Skeletal muscle tissue (tissue), 4 donors: ENCODE data around the gene FAM53A. TPM values are rescaled to one million over a fixed set of nuclear protein-coding genes. Genes with fewer than 3 reads are reported as not detected.

ENCODE experiments used
- H3K27ac ChIP-seq: one replicate; pipeline ENCODE4 v1.7.0; 2013; ENCODE audit warnings: mild to moderate bottlenecking, low read depth, low read length, inconsistent platforms
- H3K27me3 ChIP-seq, 3 donors: one replicate each; pipeline ENCODE4 v1.7.0; 2013; ENCODE audit warnings: low read length in 3 of 3; ENCODE audit not compliant: control insufficient read depth in 3 of 3, insufficient read depth in 3 of 3
- H3K36me3 ChIP-seq, 3 donors: one replicate each; pipeline ENCODE4 v1.7.0; 2013; ENCODE audit warnings: low read length in 3 of 3; ENCODE audit not compliant: control insufficient read depth in 3 of 3, insufficient read depth in 3 of 3
- H3K4me1 ChIP-seq, 3 donors: one replicate each; pipeline ENCODE4 v1.7.0; 2013; ENCODE audit warnings: low read length in 3 of 3, mild to moderate bottlenecking in 3 of 3; ENCODE audit not compliant: control insufficient read depth in 3 of 3, insufficient read depth in 3 of 3
- H3K4me3 ChIP-seq, 3 donors: one replicate each; pipeline ENCODE4 v1.7.0; 2013; ENCODE audit warnings: low read length in 3 of 3
- H3K9ac ChIP-seq, 3 donors: one replicate each; pipeline ENCODE4 v1.7.0; 2013; ENCODE audit warnings: low read length in 3 of 3, mild to moderate bottlenecking in 3 of 3, moderate library complexity in 2 of 3, low read depth in 1 of 3
- H3K9me3 ChIP-seq, 3 donors: one replicate each; pipeline ENCODE4 v1.7.0; 2013; ENCODE audit warnings: low read length in 3 of 3; ENCODE audit not compliant: control insufficient read depth in 3 of 3
- total RNA-seq: library from RNA; depleted of rRNA; stranded (reverse); fragments of >200 nt; gene quantifications from one replicate; pipeline ENCODE4 v1.2.3, GENCODE V29; 2014
- donor health status: Osteomylitis.

FAM53A gene
- total RNA-seq, 1 donor from 2014 or later, result 0.52 TPM

- Histone ChIP-seq H3K36me3 (no peaks in the 10 kb centered on the region), H3K4me1 (no peaks in the 10 kb centered on the region), H3K9me3 (no peaks in the 10 kb centered on the region), H3K27ac (no peak overlapping the region), H3K9ac (no peak overlapping the region), H3K27me3 (peaks cover 13 to 43% (median 36%) of the 10 kb centered on the region in 3 donors), H3K4me3 (no peak overlapping the region)
These were observed 82.1 kb downstream of the FAM53A start for GRCh38 chr4:1601852-1602654.

GRCh38 chr4:1601533-1601835 is 82.6 kb downstream of the FAM53A start:
- no peaks in the 10 kb centered on the region for H3K4me1 ChIP-seq

GRCh38 chr4:1600811-1601532 is 83.1 kb downstream of the FAM53A start:
- Histone ChIP-seq H3K9me3 (no peaks in the 10 kb centered on the region), H3K4me3 (no peak overlapping the region), H3K9ac (no peak overlapping the region), H3K27me3 (peaks cover 10 to 43% (median 39%) of the 10 kb centered on the region in 3 donors), H3K36me3 (no peaks in the 10 kb centered on the region), H3K27ac (no peak overlapping the region), H3K4me1 (no peaks in the 10 kb centered on the region)

More at GRCh38 chr4:1601533-1601835, 82.6 kb downstream of the FAM53A start:
- no peak overlapping the region for H3K9ac ChIP-seq
- no peaks in the 10 kb centered on the region for H3K9me3 ChIP-seq
- H3K27me3 ChIP-seq, result peaks cover 10 to 45% (median 38%) of the 10 kb centered on the region in 3 donors
- no peak overlapping the region for H3K4me3 ChIP-seq
- H3K27ac ChIP-seq, result no peak overlapping the region
- H3K36me3 ChIP-seq, result no peaks in the 10 kb centered on the region

GRCh38 chr4:1600211-1600780 is 83.8 kb downstream of the FAM53A start:
- no peaks in the 10 kb centered on the region for H3K4me1 ChIP-seq
- no peak overlapping the region for H3K4me3 ChIP-seq
- no peak overlapping the region for H3K27ac ChIP-seq
- peaks cover 13 to 41% (median 39%) of the 10 kb centered on the region in 3 donors for H3K27me3 ChIP-seq
- H3K36me3 ChIP-seq, result no peaks in the 10 kb centered on the region
- H3K9me3 ChIP-seq, result no peaks in the 10 kb centered on the region
- no peak overlapping the region for H3K9ac ChIP-seq

DNA sequence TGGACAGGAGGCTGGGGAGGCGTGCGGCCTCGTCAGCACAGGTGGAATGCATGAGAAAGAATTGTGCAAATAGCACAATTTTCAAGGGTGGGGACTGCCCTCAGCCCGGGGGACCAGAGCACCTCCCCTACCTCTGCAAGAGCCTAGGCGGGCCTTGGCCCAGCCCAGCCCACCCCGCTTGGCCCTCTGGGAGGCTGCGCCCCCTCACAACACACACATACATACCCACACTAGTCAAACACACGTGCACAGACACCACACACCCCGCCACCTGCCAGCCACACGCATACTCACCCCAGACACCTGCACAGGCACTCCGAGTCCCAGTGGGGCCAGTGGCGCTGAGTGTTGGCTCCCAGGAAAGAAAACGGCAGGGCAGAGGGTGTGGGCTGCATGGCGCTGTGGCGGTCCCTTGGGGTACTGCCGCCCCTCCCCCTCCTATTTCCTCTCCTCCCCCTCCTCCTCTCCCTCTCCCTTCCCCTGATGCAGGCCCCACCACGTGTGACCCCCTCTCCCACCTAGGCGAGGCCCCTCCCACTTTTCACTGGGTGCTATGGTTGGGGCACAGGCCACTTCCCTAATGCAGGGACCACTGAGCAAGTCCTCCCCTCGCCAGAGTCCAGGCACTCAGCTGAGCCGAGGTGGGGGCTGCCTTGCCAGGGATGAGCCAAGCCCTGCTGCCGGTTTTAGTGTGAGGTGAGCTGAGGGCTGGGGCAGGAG is 84.5 kb downstream of the FAM53A start:
- Histone ChIP-seq H3K9me3 (no peaks in the 10 kb centered on the region), H3K4me3 (no peak overlapping the region), H3K9ac (no peak overlapping the region), H3K27me3 (peaks cover 10 to 40% (median 39%) of the 10 kb centered on the region in 3 donors), H3K27ac (no peak overlapping the region), H3K4me1 (no peaks in the 10 kb centered on the region), H3K36me3 (no peaks in the 10 kb centered on the region)

- no peaks in the 10 kb centered on the region for H3K9me3 ChIP-seq
- no peaks in the 10 kb centered on the region for H3K4me1 ChIP-seq
- H3K36me3 ChIP-seq, result no peaks in the 10 kb centered on the region
- peaks cover 12 to 40% (median 38%) of the 10 kb centered on the region in 3 donors for H3K27me3 ChIP-seq
- no peak overlapping the region for H3K27ac ChIP-seq
- H3K4me3 ChIP-seq, result no peak overlapping the region
- H3K9ac ChIP-seq, result no peak overlapping the region
These were observed 85.1 kb downstream of the FAM53A start for GRCh38 chr4:1599026-1599481.

GRCh38 chr4:1598206-1599025 is 85.7 kb downstream of the FAM53A start:
- no peaks in the 10 kb centered on the region for H3K36me3 ChIP-seq
- H3K9ac ChIP-seq, result no peak overlapping the region
- H3K4me3 ChIP-seq, result no peak overlapping the region
- H3K27me3 ChIP-seq, result peaks cover 11 to 38% (median 36%) of the 10 kb centered on the region in 3 donors
- H3K9me3 ChIP-seq, result no peaks in the 10 kb centered on the region
- no peak overlapping the region for H3K27ac ChIP-seq
- no peaks in the 10 kb centered on the region for H3K4me1 ChIP-seq

GRCh38 chr4:1597021-1597931 is 86.8 kb downstream of the FAM53A start:
- H3K9me3 ChIP-seq, result no peaks in the 10 kb centered on the region
- H3K9ac ChIP-seq, result no peak overlapping the region
- no peaks in the 10 kb centered on the region for H3K4me1 ChIP-seq
- no peak overlapping the region for H3K27ac ChIP-seq
- H3K27me3 ChIP-seq, result peaks cover 10 to 30% (median 30%) of the 10 kb centered on the region in 3 donors
- no peaks in the 10 kb centered on the region for H3K36me3 ChIP-seq
- no peak overlapping the region for H3K4me3 ChIP-seq
